HEK293 (cell line): Measurements from ENCODE around the gene CLDN17.

ENCODE experiments used
- CTCF ChIA-PET: fragments of 350-600 bp; formaldehyde crosslinking; extraction: SDS; loops from one replicate; lab custom pipeline; 2021; ENCODE audit warnings: antibody characterized with exemption; lab: Yijun Ruan, JAX
- POLR2A ChIA-PET: fragments of 300-600 bp; formaldehyde crosslinking; extraction: SDS; loops from one replicate; lab custom pipeline; 2020; ENCODE audit warnings: antibody characterized with exemption, inconsistent platforms; lab: Yijun Ruan, JAX
- H3K27ac ChIP-seq: fragments of 200-500 bp; sonication (Bioruptor generic); 2 replicates; pipeline ENCODE4 v1.5.1; 2014; ENCODE audit warnings: low read depth, low read length, control low read depth, inconsistent platforms; ENCODE audit errors: extremely low read depth
- H3K36me3 ChIP-seq, 2 experiments: fragments of 200-500 bp in 1 of 2; sonication (Bioruptor generic) in 1 of 2; 1 replicate in 1 of 2; 2 replicates in 1 of 2; pipeline ENCODE4 v1.5.1; 2014 to 2017; ENCODE audit warnings: inconsistent platforms in 2 of 2, low read length in 2 of 2; ENCODE audit not compliant: control insufficient read depth in 2 of 2, insufficient read depth in 1 of 2
- H3K4me1 ChIP-seq: fragments of 200-500 bp; sonication (Bioruptor generic); 2 replicates; pipeline ENCODE4 v1.5.1; 2014; ENCODE audit warnings: mild to moderate bottlenecking, low read length, inconsistent platforms; ENCODE audit not compliant: control insufficient read depth, insufficient read depth
- H3K4me3 ChIP-seq: 2 replicates; pipeline ENCODE4 v1.5.1; 2011; ENCODE audit warnings: low read depth, mild to moderate bottlenecking, control low read depth, low read length, moderate library complexity
- H3K9me3 ChIP-seq: fragments of 200-500 bp; sonication (Bioruptor generic); 2 replicates; pipeline ENCODE4 v1.5.1; 2014; ENCODE audit warnings: low read depth, low read length, inconsistent platforms; ENCODE audit not compliant: control insufficient read depth, insufficient read depth
- GFI1B ChIP-seq: fragments of 450-650 bp; formaldehyde crosslinking; IDR thresholded peaks from 2 replicates; pipeline ENCODE4 v1.5.1; 2016; ENCODE audit warnings: missing biosample characterization, missing genetic modification characterization
- WT1 ChIP-seq: fragments of 450-650 bp; formaldehyde crosslinking; IDR thresholded peaks from 2 replicates; pipeline ENCODE4 v1.5.1; 2016; ENCODE audit warnings: missing biosample characterization, missing genetic modification characterization
- YY1 ChIP-seq: fragments of 450-650 bp; formaldehyde crosslinking; IDR thresholded peaks from 2 replicates; pipeline ENCODE4 v1.5.1; 2018; ENCODE audit warnings: missing biosample characterization, missing genetic modification characterization
- ZFHX2 ChIP-seq: fragments of 450-650 bp; formaldehyde crosslinking; conservative IDR thresholded peaks from 2 replicates; pipeline ENCODE4 v1.5.1; 2016; ENCODE audit warnings: missing biosample characterization, missing genetic modification characterization
- ZNF112 ChIP-seq: fragments of 450-650 bp; formaldehyde crosslinking; IDR thresholded peaks from 2 replicates; pipeline ENCODE4 v1.5.0; 2017; ENCODE audit warnings: missing biosample characterization, missing genetic modification characterization
- ZNF155 ChIP-seq: fragments of 450-650 bp; formaldehyde crosslinking; IDR thresholded peaks from 2 replicates; pipeline ENCODE4 v1.5.1; 2016; ENCODE audit warnings: missing biosample characterization, missing genetic modification characterization
- ZNF169 ChIP-seq: fragments of 450-650 bp; formaldehyde crosslinking; IDR thresholded peaks from 2 replicates; pipeline ENCODE4 v1.5.1; 2016; ENCODE audit warnings: missing biosample characterization, missing genetic modification characterization
- ZNF248 ChIP-seq: fragments of 450-650 bp; formaldehyde crosslinking; IDR thresholded peaks from 2 replicates; pipeline ENCODE4 v1.5.1; 2017; ENCODE audit warnings: missing biosample characterization, missing genetic modification characterization
- ZNF266 ChIP-seq: fragments of 450-650 bp; formaldehyde crosslinking; IDR thresholded peaks from 2 replicates; pipeline ENCODE4 v1.5.1; 2016; ENCODE audit warnings: missing biosample characterization, missing genetic modification characterization, low read depth
- ZNF274 ChIP-seq, 2 experiments: fragments of 200-500 bp in 1 of 2; fragments of 450-650 bp in 1 of 2; sonication (Bioruptor generic) in 1 of 2; formaldehyde crosslinking in 1 of 2; IDR thresholded peaks; 2 replicates each; pipeline versions ENCODE4 v1.5.1 to v1.6.1; 2014 to 2016; ENCODE audit warnings: borderline replicate concordance in 1 of 2, inconsistent platforms in 1 of 2, low read length in 1 of 2, missing biosample characterization in 1 of 2, missing genetic modification characterization in 1 of 2
- ZNF433 ChIP-seq: fragments of 450-650 bp; formaldehyde crosslinking; IDR thresholded peaks from 2 replicates; pipeline ENCODE4 v1.5.1; 2016; ENCODE audit warnings: missing biosample characterization, missing genetic modification characterization, low read depth
- ZNF529 ChIP-seq: fragments of 450-650 bp; formaldehyde crosslinking; IDR thresholded peaks from 2 replicates; pipeline ENCODE4 v1.5.1; 2017; ENCODE audit warnings: missing genetic modification characterization, missing biosample characterization; ENCODE audit not compliant: insufficient replicate concordance
- ZNF629 ChIP-seq: fragments of 450-650 bp; formaldehyde crosslinking; IDR thresholded peaks from 2 replicates; pipeline ENCODE4 v1.5.1; 2017; ENCODE audit warnings: missing biosample characterization, missing genetic modification characterization
- ZNF645 ChIP-seq: fragments of 450-650 bp; formaldehyde crosslinking; IDR thresholded peaks from 2 replicates; pipeline ENCODE4; 2016; ENCODE audit warnings: missing biosample characterization, missing genetic modification characterization
- ZNF664 ChIP-seq: fragments of 450-650 bp; formaldehyde crosslinking; IDR thresholded peaks from 2 replicates; pipeline ENCODE4 v1.5.1; 2016; ENCODE audit warnings: missing biosample characterization, missing genetic modification characterization
- ZNF830 ChIP-seq: fragments of 450-650 bp; IDR thresholded peaks from 2 replicates; pipeline ENCODE4 v1.5.0; 2018; ENCODE audit warnings: missing biosample characterization, missing genetic modification characterization, low read depth, mild to moderate bottlenecking, moderate library complexity
- TF ChIP-seq, protein P1 (sequence below): fragments of 450-650 bp; formaldehyde crosslinking; IDR thresholded peaks from 2 replicates; pipeline ENCODE4 v1.5.1; 2016; ENCODE audit warnings: missing biosample characterization, missing genetic modification characterization

CLDN17 gene

GRCh38 chr21:30211071-30211470 lies 44.5 kb upstream of the CLDN17 start:
- Histone ChIP-seq H3K9me3 (no peaks in the 10 kb centered on the region), H3K4me3 (no peak overlapping the region), H3K4me1 (no peaks in the 10 kb centered on the region), H3K27ac (no peak overlapping the region), H3K36me3 (no peaks in the 10 kb centered on the region)
- ChIA-PET CTCF (interaction anchor here (1.1 kb wide), 1 partner anchor 16 kb away, joined by 4 read pairs; no protein-coding TSS in a partner anchor), POLR2A (no interaction called here)
- no peak for TF ChIP-seq ZNF629 (tag by site-specific recombination)
- TF ChIP-seq WT1 (tag by site-specific recombination): no peak
- TF ChIP-seq ZNF274 (IDR thresholded peaks at IDR 0.05; ENCODE audit: low read length): no peak
- no peak for TF ChIP-seq ZNF274 (tag by site-specific recombination; IDR thresholded peaks at IDR 0.05; ENCODE audit: borderline replicate concordance)
- no peak for TF ChIP-seq ZNF664 (tag by site-specific recombination)
- TF ChIP-seq ZNF266: no peak
- TF ChIP-seq ZNF112 (tag by site-specific recombination): no peak
- TF ChIP-seq YY1 (tag by site-specific recombination): no peak
- no peak for TF ChIP-seq ZNF830 (tag by site-specific recombination)

GRCh38 chr21:30209601-30210000 lies 43.0 kb upstream of the CLDN17 start:
- ChIA-PET POLR2A (no interaction called here), CTCF (no interaction called here)
- no peak overlapping the region for H3K4me3 ChIP-seq

DNA sequence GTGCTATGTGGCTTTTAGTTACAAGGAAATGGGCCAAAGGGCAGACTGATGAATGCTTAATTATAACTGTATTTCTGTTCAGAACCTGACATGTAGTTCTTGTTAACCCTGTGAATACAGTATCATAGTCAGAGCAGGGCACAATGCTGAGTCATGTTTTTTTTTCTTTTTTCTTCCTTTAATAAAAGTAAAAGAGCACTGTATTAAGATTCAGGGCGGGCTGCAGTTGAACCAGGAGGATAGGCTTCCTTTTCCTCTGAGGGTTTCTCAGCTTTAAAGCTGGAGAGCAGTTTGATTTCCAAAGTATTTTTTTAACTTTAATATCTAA lies 40.6 kb upstream of the CLDN17 start:
- CTCF ChIA-PET: no interaction called here
- Histone ChIP-seq H3K27ac (no peak overlapping the region), H3K36me3 (no peaks in the 10 kb centered on the region), H3K9me3 (no peaks in the 10 kb centered on the region), H3K4me3 (no peak overlapping the region), H3K4me1 (no peaks in the 10 kb centered on the region)
- POLR2A ChIA-PET: no interaction called here
- no peak for TF ChIP-seq GFI1B
- TF ChIP-seq ZNF645 (tag by site-specific recombination): no peak
- TF ChIP-seq ZNF155: no peak
- TF ChIP-seq ZFHX2 (tag by site-specific recombination): no peak
- TF ChIP-seq ZNF248 (tag by site-specific recombination): no peak
- TF ChIP-seq, protein P1, sequence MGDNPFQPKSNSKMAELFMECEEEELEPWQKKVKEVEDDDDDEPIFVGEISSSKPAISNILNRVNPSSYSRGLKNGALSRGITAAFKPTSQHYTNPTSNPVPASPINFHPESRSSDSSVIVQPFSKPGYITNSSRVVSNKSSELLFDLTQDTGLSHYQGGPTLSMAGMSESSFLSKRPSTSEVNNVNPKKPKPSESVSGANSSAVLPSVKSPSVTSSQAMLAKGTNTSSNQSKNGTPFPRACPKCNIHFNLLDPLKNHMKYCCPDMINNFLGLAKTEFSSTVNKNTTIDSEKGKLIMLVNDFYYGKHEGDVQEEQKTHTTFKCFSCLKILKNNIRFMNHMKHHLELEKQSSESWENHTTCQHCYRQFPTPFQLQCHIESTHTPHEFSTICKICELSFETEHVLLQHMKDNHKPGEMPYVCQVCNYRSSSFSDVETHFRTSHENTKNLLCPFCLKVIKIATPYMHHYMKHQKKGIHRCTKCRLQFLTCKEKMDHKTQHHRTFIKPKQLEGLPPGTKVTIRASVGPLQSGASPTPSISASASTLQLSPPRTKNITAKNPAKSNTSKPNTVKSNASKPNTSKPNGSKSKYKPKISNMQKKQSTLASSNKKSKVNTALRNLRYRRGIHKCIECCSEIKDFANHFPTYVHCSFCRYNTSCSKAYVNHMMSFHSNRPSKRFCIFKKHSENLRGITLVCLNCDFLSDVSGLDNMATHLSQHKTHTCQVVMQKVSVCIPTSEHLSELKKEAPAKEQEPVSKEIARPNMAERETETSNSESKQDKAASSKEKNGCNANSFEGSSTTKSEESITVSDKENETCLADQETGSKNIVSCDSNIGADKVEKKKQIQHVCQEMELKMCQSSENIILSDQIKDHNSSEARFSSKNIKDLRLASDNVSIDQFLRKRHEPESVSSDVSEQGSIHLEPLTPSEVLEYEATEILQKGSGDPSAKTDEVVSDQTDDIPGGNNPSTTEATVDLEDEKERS (tag by site-specific recombination): no peak

More at GRCh38 chr21:30209601-30210000, 43.0 kb upstream of the CLDN17 start:
- no peaks in the 10 kb centered on the region for H3K9me3 ChIP-seq
- TF ChIP-seq ZNF169 (tag by site-specific recombination) (no peak), ZNF529 (tag by site-specific recombination) (no peak), WT1 (tag by site-specific recombination) (no peak), ZNF433 (tag by site-specific recombination) (no peak)
- no peak overlapping the region for H3K27ac ChIP-seq
- H3K36me3 ChIP-seq: no peaks in the 10 kb centered on the region
- no peaks in the 10 kb centered on the region for H3K4me1 ChIP-seq
